HG03520 (cell line): Measurements from ENCODE around the gene CP.

Experiments used
- ATAC-seq: cut with Tn5 transposase; IDR thresholded peaks from one replicate; pipeline ENCODE4 v1.9.1; 2021; ENCODE audit warnings: mild to moderate bottlenecking, moderate library complexity; ENCODE audit not compliant: unreplicated experiment

The CP gene

DNA sequence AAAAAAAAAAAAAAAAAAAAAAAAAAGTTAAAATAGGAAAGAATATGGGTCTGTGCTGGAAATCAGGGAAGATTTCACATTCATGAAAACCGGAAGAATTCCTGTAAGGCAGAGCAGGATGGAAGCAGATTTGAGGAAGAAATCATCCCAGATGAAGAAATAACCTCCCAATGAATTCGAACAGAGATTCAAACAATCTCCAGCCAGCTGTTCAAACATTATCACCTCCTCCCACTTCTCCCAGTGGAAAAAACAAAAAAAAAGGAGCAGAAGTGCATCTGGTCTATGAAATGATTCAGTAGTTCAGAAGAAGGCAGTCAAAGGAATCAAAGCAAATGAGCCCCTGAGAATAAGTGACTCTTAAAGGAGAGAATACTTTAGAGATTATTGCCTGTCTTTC, 33.1 kb downstream of the CP start:
- ATAC-seq: no peak

- no peak for ATAC-seq
Observed at GRCh38 chr3:149186721-149187120, 34.9 kb downstream of the CP start.

- ATAC-seq: no peak
Observed at GRCh38 chr3:149186219-149186618, 35.4 kb downstream of the CP start.

DNA sequence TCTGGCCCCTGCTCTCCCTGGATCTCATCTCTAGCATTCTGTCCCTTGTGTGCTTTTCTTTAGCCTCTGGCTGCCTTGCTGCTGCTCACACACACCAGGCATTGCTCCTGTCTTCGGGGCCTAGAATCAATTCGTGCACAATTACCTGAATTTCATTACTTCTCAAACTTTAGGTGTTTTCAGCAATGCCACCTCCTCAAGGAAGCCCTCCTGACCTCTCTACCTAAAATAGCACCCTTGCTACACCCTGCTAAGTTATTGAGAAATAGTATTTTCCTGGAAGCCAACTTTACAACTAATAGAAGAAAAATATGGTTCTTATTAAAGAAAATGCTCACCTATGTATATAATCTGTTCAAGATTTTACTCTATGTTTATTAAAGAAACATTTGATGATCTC, 40.4 kb downstream of the CP start:
- no peak for ATAC-seq

DNA sequence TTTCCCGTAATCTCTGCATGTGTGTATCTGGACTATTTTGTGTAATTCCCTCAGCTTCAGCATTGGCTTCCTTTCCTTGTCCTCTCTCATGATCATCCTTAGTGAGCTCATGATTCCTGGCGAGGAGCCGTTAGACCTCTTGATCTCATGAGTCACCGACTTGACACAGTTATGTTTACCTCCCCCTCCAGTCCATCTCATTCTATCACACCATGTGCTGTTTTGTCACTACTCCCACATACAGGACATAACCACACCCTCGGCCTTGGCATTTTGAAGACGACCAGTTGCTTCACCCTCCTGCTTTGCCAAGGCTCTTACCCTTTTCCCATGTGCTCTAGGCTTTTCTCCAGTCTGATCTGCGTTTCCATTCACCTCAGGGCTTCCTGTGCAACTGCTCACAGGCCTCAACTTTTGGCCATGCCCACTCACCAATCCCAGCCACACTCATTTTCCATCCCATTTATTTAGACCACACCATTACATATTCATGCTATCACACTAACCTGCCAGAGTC, 41.5 kb downstream of the CP start:
- ATAC-seq: no peak

DNA sequence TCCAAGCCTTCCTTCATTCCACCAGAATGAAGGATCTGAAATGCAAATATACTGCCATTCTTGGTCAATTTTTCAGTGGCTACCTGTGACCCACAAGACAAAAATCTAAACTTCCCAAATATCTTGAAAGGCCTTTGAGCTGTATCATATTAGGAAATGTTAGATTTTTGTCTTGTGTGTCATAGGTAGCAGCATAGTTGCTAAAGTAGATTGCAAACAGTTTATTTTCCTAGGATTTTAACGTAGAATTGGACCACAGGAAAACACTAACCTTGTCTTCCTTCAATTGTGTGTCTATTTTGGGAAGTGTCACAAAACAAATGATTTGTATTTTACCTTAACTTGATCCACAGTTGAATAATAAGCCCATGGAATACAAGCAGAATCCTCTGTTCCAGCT, 42.4 kb downstream of the CP start:
- ATAC-seq: no peak

DNA sequence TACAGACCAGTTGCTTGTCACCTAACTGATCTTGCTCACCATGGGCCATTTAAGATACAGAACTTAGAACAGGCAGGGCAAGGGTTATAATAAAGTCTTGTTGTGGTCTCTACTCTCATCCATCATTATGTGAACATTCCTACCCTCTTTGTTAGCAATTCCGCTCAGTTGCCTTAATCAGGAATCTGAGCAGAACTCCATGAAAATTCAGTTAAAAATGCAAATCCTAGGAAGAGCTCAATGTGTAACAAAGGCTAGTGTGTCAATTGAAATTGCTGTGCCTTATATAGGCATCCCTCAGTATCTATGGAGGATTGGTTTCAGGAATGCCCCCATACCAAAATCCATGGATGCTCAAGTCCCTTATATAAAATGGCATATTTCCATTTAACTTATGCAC, 44.5 kb downstream of the CP start:
- ATAC-seq: no peak

- peak; percentile 96 for ATAC-seq
Observed at GRCh38 chr3:149174901-149175300, 46.7 kb downstream of the CP start.

GRCh38 chr3:149170672-149171071, 51.0 kb downstream of the CP start:
- no peak for ATAC-seq

GRCh38 chr3:149167898-149168297, 53.7 kb downstream of the CP start:
- no peak for ATAC-seq

DNA sequence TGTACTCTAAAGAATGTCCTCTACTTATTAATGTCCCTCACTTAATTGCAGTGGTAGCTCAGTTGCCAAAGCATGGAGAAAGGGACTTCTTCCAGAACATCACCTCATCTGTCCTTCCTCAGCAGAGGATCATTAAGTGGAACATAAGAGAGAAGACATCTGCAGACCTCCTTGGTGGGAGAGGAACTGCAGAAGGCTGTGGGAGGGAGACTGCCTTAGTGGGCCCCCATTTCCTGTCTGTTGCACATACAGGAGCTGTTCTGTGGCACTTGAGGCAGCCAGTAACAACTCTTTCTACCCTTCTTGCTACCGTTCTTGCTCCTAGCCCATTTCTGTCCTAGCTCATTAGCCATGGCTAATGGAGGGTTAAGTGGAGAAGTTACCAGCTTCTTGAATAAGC, 58.6 kb downstream of the CP start:
- no peak for ATAC-seq

DNA sequence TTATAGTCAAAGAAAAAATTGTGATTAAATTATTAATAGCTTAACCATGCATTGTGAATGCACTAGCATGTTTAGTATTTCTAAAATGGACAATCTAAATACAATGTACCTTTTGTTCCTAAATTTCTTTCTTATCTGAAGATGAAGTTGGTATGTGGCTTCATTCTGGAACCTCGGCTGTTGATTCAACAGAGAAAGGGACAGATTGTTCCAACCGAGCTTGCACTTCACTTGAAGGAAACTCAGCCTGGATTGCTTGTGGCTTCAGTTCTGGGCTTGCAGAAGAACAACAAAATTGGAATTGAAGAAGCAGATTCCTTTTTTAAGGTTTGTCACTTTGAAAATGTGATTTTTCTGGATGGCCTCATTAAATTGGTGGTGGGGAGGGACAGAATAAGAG, 59.6 kb downstream of the CP start:
- no peak for ATAC-seq

GRCh38 chr3:149160754-149161300, 60.8 kb downstream of the CP start:
- ATAC-seq: no peak

GRCh38 chr3:149153402-149153801, 68.2 kb downstream of the CP start:
- ATAC-seq: no peak

DNA sequence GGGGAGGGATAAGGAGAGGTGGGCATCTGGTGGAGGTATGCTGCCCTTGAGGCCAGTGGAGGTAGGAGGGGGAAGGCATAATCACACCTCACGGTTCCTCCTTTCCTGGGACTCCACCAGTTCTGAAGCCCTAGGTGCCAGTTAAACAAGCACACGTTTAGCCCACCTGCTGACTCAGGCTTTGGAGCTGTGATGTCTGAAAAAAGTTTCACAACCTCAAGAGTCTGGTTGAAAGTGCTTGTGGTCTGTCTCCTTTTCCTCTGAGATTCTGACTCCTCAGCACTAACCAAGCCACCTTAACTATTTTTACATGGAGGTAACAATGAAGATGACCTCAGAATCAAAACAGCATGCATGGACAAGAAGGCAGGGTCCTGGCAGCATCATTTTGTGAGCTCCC, 69.2 kb downstream of the CP start:
- ATAC-seq: peak; percentile 94

- no peak for ATAC-seq
Observed at GRCh38 chr3:149151843-149152242, 69.8 kb downstream of the CP start.

DNA sequence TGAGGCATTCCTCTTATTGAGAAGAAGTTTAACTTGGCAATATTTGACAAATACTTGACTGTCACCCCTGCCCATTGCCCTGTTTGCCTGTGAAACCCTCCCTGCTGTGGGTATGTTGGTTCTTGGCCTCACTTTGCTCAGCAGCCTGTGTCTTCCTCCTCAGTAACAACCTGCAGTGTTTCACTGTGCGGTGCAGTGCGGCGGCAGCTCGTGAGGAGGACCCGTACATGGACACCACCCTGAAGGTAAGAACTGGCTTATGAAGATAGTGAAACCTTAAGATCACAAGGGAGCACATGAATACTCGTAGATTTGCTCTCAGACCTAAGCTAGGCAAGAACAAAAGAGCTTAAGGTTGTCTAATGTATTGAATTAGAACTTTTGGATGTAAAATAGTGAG, 71.2 kb downstream of the CP start:
- no peak for ATAC-seq

- ATAC-seq: peak; percentile 72
Observed at GRCh38 chr3:149145974-149146373, 75.7 kb downstream of the CP start.

- ATAC-seq: peak; percentile 22
Observed at GRCh38 chr3:149145356-149145755, 76.3 kb downstream of the CP start.

- ATAC-seq: no peak
Observed at GRCh38 chr3:149142682-149143081, 78.9 kb downstream of the CP start.

GRCh38 chr3:149134575-149134974, 87.1 kb downstream of the CP start:
- no peak for ATAC-seq

GRCh38 chr3:149131589-149131988, 90.0 kb downstream of the CP start:
- ATAC-seq: no peak
